ENCODE measurements around the gene GAREM2.

GAREM2 gene

GRCh38 chr2:26172871-26173775, at the start of gene GAREM2:
Gene GAREM2, plus strand, starts transcription at chr2:26173088. Its CDS starts 133 bp downstream, at chr2:26173221.
- Histone ChIP-seq H3K9me3 (ENCODE audit: insufficient read depth, low read depth, low read length) (no peaks in the 10 kb centered on the region), H3K9ac (ENCODE audit: low read depth, low read length) (peak within 1 kb of the TSS; percentile 67; the same call in 1 of the 2 replicates), H3K27ac (ENCODE audit: low read length) (no peak within 1 kb of the TSS), H3K27me3 (ENCODE audit: insufficient read depth, low read length) (peaks cover 23% of the 10 kb centered on the region), H3K4me3 (ENCODE audit: low read length) (peak within 1 kb of the TSS; percentile 72; the same call in 1 of the 2 replicates), H3K36me3 (ENCODE audit: insufficient read depth, low read depth, low read length) (peaks cover 9% of the 10 kb centered on the region; the same call in 1 of the 2 replicates), H3K4me1 (ENCODE audit: insufficient read depth, low read length) (peaks cover 10% of the 10 kb centered on the region; the same call in 1 of the 2 replicates)

DNA sequence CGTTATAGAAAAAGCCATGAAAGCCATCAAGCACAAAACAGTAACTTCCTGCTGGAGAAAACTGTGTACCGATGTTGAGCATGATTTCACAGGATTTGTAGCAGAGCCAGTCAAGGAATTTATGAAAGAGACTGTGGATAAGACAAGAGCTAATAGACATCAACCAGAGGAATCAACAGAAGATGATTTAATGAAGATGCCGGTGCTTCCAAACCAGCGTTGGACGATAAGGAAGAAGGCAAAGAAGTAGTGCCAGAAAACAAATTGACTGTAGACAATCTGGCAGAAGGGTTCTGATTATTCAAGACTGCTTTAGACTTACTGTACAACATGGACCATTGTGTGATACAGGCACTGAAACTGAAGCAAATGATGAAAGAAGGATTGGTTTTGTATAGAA, 49.5 kb upstream of the GAREM2 start:
- Histone ChIP-seq H3K36me3 (ENCODE audit: insufficient read depth, low read depth, low read length) (peaks cover 28% of the 10 kb centered on the region), H3K9me3 (ENCODE audit: insufficient read depth, low read depth, low read length) (no peaks in the 10 kb centered on the region), H3K4me1 (ENCODE audit: insufficient read depth, low read length) (peaks cover 9% of the 10 kb centered on the region; the same call in 1 of the 2 replicates), H3K27me3 (ENCODE audit: insufficient read depth, low read length) (no peaks in the 10 kb centered on the region), H3K27ac (ENCODE audit: low read length) (no peak overlapping the region), H3K9ac (ENCODE audit: low read depth, low read length) (no peak overlapping the region), H3K4me3 (ENCODE audit: low read length) (no peak overlapping the region)

GRCh38 chr2:26126074-26126473, 46.8 kb upstream of the GAREM2 start:
- H3K36me3 ChIP-seq (ENCODE audit: insufficient read depth, low read depth, low read length) = peaks cover 49% of the 10 kb centered on the region
- no peaks in the 10 kb centered on the region for H3K27me3 ChIP-seq (ENCODE audit: insufficient read depth, low read length)
- no peak overlapping the region for H3K27ac ChIP-seq (ENCODE audit: low read length)
- no peak overlapping the region for H3K9ac ChIP-seq (ENCODE audit: low read depth, low read length)
- H3K4me3 ChIP-seq (ENCODE audit: low read length) = no peak overlapping the region
- peaks cover 9% of the 10 kb centered on the region; the same call in 1 of the 2 replicates for H3K4me1 ChIP-seq (ENCODE audit: insufficient read depth, low read length)
- no peaks in the 10 kb centered on the region for H3K9me3 ChIP-seq (ENCODE audit: insufficient read depth, low read depth, low read length)

DNA sequence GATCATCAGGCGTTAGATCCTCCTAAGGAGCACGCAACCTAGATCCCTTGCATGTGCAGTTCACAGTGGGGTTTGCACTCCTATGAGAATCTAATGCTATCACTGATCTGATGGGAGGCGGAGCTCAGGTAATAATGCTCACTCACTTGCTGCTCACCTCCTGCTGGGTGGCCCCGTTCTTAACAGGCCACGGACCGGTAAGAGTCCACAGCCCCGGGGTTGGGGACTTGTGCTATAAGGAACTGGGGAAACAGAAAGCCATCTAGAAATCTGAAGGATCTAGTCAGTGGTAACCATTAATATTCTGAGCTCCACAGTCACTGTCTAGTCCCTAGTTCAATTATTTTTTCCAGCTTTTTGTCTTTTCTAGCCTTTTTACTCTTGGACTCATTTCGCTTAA, 44.7 kb upstream of the GAREM2 start:
- H3K36me3 ChIP-seq (ENCODE audit: insufficient read depth, low read depth, low read length) = peaks cover 54% of the 10 kb centered on the region

GRCh38 chr2:26130763-26131162, 42.1 kb upstream of the GAREM2 start:
- Histone ChIP-seq H3K9me3 (ENCODE audit: insufficient read depth, low read depth, low read length) (no peaks in the 10 kb centered on the region), H3K4me1 (ENCODE audit: insufficient read depth, low read length) (peaks cover 13% of the 10 kb centered on the region; the same call in 1 of the 2 replicates), H3K27ac (ENCODE audit: low read length) (no peak overlapping the region), H3K9ac (ENCODE audit: low read depth, low read length) (no peak overlapping the region), H3K27me3 (ENCODE audit: insufficient read depth, low read length) (no peaks in the 10 kb centered on the region), H3K36me3 (ENCODE audit: insufficient read depth, low read depth, low read length) (peaks cover 69% of the 10 kb centered on the region), H3K4me3 (ENCODE audit: low read length) (no peak overlapping the region)

More for the DNA sequence above, 44.7 kb upstream of the GAREM2 start:
- H3K9me3 ChIP-seq (ENCODE audit: insufficient read depth, low read depth, low read length) = no peaks in the 10 kb centered on the region
- H3K4me1 ChIP-seq (ENCODE audit: insufficient read depth, low read length) = peaks cover 14% of the 10 kb centered on the region; the same call in 1 of the 2 replicates
- no peak overlapping the region for H3K27ac ChIP-seq (ENCODE audit: low read length)
- H3K4me3 ChIP-seq (ENCODE audit: low read length) = no peak overlapping the region
- no peaks in the 10 kb centered on the region for H3K27me3 ChIP-seq (ENCODE audit: insufficient read depth, low read length)
- H3K9ac ChIP-seq (ENCODE audit: low read depth, low read length) = no peak overlapping the region

DNA sequence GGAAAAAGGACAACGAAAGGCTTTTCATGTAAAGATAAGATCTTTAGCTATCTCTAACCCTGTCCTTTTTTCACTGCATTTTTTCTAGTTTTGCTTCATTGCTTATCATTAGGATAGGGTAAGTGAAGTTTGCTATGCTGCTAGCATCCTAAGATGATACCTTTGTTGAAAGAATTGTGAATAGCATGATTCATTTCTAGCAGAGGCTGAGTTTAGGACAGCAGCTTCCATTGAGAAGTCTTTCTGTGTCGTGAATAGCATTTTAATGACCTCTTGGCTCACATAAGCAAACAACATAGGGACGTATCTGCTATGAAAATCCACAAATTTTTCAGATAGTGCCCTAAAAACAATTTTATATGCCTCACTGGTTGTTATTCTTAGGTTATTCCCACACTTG, 36.4 kb upstream of the GAREM2 start:
- no peaks in the 10 kb centered on the region for H3K27me3 ChIP-seq (ENCODE audit: insufficient read depth, low read length)
- no peak overlapping the region for H3K4me3 ChIP-seq (ENCODE audit: low read length)
- no peak overlapping the region for H3K27ac ChIP-seq (ENCODE audit: low read length)
- H3K9me3 ChIP-seq (ENCODE audit: insufficient read depth, low read depth, low read length) = no peaks in the 10 kb centered on the region
- H3K4me1 ChIP-seq (ENCODE audit: insufficient read depth, low read length) = peaks cover 5% of the 10 kb centered on the region; the same call in 1 of the 2 replicates
- H3K9ac ChIP-seq (ENCODE audit: low read depth, low read length) = no peak overlapping the region
- H3K36me3 ChIP-seq (ENCODE audit: insufficient read depth, low read depth, low read length) = peaks cover 40% of the 10 kb centered on the region

DNA sequence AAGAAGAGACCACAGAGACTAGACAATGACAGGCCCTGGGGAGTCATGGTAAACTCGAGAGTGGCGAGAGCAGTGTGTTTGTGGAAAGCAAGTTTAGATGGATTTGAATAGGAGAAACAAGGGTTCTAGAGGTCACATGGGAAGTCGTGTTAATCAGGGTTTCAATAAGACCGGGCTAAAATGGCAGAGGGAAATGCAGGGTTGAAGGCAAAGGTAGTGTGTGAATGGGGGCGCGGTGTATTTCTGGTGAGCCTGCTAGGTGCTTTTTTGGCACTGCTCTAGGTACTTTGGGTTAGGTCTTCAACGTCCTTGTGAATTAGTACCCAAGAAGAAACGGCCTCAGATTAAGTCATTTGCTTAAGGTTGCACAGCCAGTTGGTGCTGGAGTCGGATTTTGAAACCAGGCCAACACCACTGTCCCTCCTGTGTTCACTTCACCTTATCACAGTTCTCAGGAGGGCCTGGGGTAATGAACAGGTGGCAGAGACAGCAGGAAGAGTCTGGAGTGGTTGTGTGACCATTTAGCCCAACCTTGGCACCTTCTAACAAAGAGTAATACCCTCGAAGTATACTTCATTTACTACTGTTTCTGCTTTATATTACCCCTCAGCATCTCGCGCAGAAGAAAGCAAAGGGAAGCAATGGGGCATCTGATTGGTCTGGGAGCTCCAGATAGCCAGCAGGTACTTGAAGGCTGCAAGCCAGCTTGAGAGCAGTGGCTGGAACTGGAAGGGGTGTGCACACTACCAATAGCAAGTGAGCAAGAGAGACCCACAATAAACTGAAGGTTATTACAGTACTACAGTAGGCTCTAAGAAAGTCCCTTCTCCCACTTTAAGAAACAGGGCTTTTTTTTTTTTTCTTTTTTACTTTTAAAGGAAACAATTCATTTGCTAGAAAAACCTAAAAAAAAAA, 33.4 kb upstream of the GAREM2 start:
- Histone ChIP-seq H3K9me3 (ENCODE audit: insufficient read depth, low read depth, low read length) (no peaks in the 10 kb centered on the region), H3K4me3 (ENCODE audit: low read length) (no peak overlapping the region), H3K36me3 (ENCODE audit: insufficient read depth, low read depth, low read length) (peaks cover 27% of the 10 kb centered on the region), H3K9ac (ENCODE audit: low read depth, low read length) (no peak overlapping the region), H3K4me1 (ENCODE audit: insufficient read depth, low read length) (no peaks in the 10 kb centered on the region), H3K27me3 (ENCODE audit: insufficient read depth, low read length) (no peaks in the 10 kb centered on the region), H3K27ac (ENCODE audit: low read length) (no peak overlapping the region)

DNA sequence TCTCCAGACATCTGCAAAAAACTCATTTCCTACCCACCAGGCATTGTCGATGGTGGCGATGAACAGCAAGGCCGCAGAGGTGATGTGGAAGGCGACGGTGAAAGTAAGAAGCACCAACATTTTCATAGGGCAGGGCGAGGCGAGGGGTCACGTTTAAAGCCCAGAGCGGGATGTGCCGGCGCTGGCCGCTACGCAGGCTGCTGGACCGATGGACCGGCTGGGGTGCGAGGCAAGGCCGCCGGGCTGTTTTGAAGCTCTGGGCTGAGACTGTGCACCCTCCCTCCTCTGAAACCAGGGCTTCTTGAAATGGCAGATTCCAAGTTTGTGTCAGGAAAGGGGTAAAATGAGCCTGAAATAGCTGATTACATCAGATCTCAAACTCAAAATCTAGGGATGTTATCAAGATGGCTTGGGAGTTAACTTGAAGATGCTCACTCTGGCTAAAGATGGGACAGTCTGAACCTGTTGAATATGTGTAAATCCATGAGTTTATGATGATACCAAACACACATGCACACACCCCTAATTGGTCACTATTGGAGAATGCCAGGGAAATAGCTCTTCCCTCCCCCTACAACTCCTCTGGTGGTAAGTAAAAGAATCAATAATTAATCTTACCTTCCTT, 31.6 kb upstream of the GAREM2 start:
- Histone ChIP-seq H3K9ac (ENCODE audit: low read depth, low read length) (no peak overlapping the region), H3K27ac (ENCODE audit: low read length) (no peak overlapping the region), H3K27me3 (ENCODE audit: insufficient read depth, low read length) (no peaks in the 10 kb centered on the region), H3K36me3 (ENCODE audit: insufficient read depth, low read depth, low read length) (peaks cover 10% of the 10 kb centered on the region; the same call in 1 of the 2 replicates), H3K4me3 (ENCODE audit: low read length) (no peak overlapping the region), H3K4me1 (ENCODE audit: insufficient read depth, low read length) (no peaks in the 10 kb centered on the region), H3K9me3 (ENCODE audit: insufficient read depth, low read depth, low read length) (no peaks in the 10 kb centered on the region)

- H3K27me3 ChIP-seq (ENCODE audit: insufficient read depth, low read length) = no peaks in the 10 kb centered on the region
- no peaks in the 10 kb centered on the region for H3K4me1 ChIP-seq (ENCODE audit: insufficient read depth, low read length)
- H3K4me3 ChIP-seq (ENCODE audit: low read length) = no peak overlapping the region
- no peaks in the 10 kb centered on the region for H3K36me3 ChIP-seq (ENCODE audit: insufficient read depth, low read depth, low read length)
- no peak overlapping the region for H3K27ac ChIP-seq (ENCODE audit: low read length)
- no peak overlapping the region for H3K9ac ChIP-seq (ENCODE audit: low read depth, low read length)
- no peaks in the 10 kb centered on the region for H3K9me3 ChIP-seq (ENCODE audit: insufficient read depth, low read depth, low read length)
Observed at GRCh38 chr2:26144031-26144430, 28.9 kb upstream of the GAREM2 start.

DNA sequence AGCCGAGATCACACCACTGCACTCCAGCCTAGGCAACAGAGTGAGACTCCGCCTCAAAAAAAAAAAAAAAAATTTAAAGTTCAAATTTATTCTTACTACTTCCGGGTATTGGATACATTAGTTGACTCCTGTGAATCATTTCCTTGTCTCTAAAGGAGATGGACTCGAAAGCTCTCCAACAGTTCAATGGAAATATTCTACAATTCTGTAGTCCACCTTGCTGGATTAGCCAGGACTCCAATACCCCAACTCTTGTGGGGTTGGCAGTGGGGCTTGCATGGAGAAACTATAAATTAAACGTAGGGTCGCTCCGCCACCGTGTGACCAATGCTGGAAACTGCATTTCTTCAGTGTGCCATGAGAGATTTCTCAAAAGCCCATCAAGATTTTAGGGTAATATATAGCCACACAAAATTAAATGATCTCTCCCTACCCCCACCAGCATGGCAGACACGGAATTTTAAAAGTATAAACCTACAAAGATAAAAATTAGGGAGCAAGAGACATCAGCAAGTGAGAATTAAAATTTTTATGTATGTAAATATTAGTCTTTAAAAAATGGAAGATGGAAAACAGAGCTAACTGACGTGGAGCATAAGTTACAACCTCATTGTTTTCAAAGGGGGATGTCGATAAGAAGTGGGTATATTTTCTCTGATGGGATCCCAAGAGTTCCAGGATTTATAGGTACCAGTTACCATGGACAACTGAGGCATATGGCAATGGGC, 27.8 kb upstream of the GAREM2 start:
- Histone ChIP-seq H3K4me3 (ENCODE audit: low read length) (no peak overlapping the region), H3K9me3 (ENCODE audit: insufficient read depth, low read depth, low read length) (no peaks in the 10 kb centered on the region), H3K9ac (ENCODE audit: low read depth, low read length) (no peak overlapping the region), H3K4me1 (ENCODE audit: insufficient read depth, low read length) (no peaks in the 10 kb centered on the region), H3K36me3 (ENCODE audit: insufficient read depth, low read depth, low read length) (no peaks in the 10 kb centered on the region), H3K27ac (ENCODE audit: low read length) (no peak overlapping the region), H3K27me3 (ENCODE audit: insufficient read depth, low read length) (no peaks in the 10 kb centered on the region)

DNA sequence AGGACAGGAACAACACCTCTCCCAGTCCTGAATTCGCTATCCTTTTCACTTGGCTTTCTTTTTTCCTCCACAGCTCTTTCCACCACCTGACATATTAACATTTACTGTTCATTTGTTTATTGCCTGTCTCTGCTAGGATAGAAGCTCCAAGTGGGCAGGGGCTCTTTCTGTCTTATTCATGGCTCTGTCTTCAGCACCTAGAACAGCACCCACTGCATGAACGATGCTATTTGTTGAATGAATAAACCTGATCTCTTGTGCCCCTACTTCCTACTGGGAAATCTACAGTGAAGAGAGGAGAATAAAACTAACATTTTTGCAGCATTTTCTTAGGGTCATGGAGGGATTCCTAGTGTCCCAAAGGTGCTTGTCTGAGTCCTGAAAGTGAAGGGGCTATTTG, 24.4 kb upstream of the GAREM2 start:
- Histone ChIP-seq H3K9ac (ENCODE audit: low read depth, low read length) (no peak overlapping the region), H3K4me3 (ENCODE audit: low read length) (no peak overlapping the region), H3K27me3 (ENCODE audit: insufficient read depth, low read length) (no peaks in the 10 kb centered on the region), H3K27ac (ENCODE audit: low read length) (no peak overlapping the region), H3K4me1 (ENCODE audit: insufficient read depth, low read length) (no peaks in the 10 kb centered on the region), H3K9me3 (ENCODE audit: insufficient read depth, low read depth, low read length) (no peaks in the 10 kb centered on the region), H3K36me3 (ENCODE audit: insufficient read depth, low read depth, low read length) (no peaks in the 10 kb centered on the region)

Data from iPS-20b (cell line).